RWPE1 (cell line): ENCODE results near the gene GNAT1.
A peak's percentile ranks its signal among the peaks of the same experiment; 100 is the strongest.

Experiments used
- CTCF ChIA-PET: fragments of 350-600 bp; sonication (Branson Sonifier 250); formaldehyde crosslinking; extraction: SDS; loops from one replicate; lab custom pipeline; 2021; lab: Yijun Ruan, JAX
- POLR2A ChIA-PET: fragments of 400-600 bp; formaldehyde crosslinking; extraction: SDS; loops from one replicate; lab custom pipeline; 2020; ENCODE audit warnings: antibody characterized with exemption; ENCODE audit not compliant: low non-redundant PET; lab: Yijun Ruan, JAX
- DNase-seq: peaks from one replicate; pipeline ENCODE4 v3.0.0; 2012; ENCODE audit warnings: low spot score
- H3K27ac ChIP-seq: fragments of 450-650 bp; 2 replicates; pipeline ENCODE4 v1.5.1; 2017
- CTCF ChIP-seq: fragments of 450-650 bp; conservative IDR thresholded peaks from 2 replicates; pipeline ENCODE4 v1.5.1; 2017; ENCODE audit warnings: low read depth, mild to moderate bottlenecking

GNAT1 gene

GRCh38 chr3:50150863-50151686 is 40.3 kb upstream of the GNAT1 start:
- peak overlapping the region; percentile 98 for H3K27ac ChIP-seq
- DNase-seq = peak; percentile 59
- ChIA-PET CTCF (interaction anchor here (1.3 kb wide), 1 partner anchor 24 kb away, joined by 3 read pairs; no protein-coding TSS in a partner anchor), POLR2A (interaction anchor here (0.5 to 0.9 kb wide), 2 partner anchors 39 to 40 kb away, joined by 3 read pairs; no protein-coding TSS in a partner anchor)
- no peak for TF ChIP-seq CTCF

DNA sequence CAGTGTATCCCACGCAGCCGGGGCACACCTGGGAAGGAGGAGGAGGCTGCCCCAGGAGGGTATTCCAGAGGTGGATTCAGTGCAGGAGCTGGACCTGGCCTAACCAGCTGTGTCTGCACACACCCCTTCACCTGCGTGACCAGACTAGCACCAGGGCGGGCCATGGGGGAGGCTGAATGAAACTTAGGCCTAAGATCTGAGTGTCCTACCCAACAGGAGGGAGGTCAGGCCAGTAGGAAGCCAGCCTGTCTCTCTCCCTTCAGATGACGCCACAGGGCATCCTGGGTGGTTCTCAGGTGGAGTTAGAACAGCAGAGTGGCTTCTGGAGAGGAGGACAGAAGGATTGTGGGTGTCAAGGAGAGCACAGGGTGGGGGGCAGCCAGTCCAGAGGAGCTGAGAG is 39.7 kb upstream of the GNAT1 start:
- no peak for TF ChIP-seq CTCF
- H3K27ac ChIP-seq = peak overlapping the region; percentile 98
- no peak for DNase-seq
- ChIA-PET POLR2A (interaction anchor here (0.9 kb wide), 1 partner anchor 38 kb away, joined by 3 read pairs; no protein-coding TSS in a partner anchor), CTCF (interaction anchor here (1.3 kb wide), 1 partner anchor 25 kb away, joined by 3 read pairs; no protein-coding TSS in a partner anchor)

GRCh38 chr3:50153782-50154475 is 37.5 kb upstream of the GNAT1 start:
- POLR2A ChIA-PET = no interaction called here
- DNase-seq = no peak
- H3K27ac ChIP-seq = peak overlapping the region; percentile 99
- CTCF ChIA-PET = interaction anchor here (0.8 kb wide), 1 partner anchor 35 kb away, joined by 3 read pairs; no protein-coding TSS in a partner anchor
- no peak for TF ChIP-seq CTCF

GRCh38 chr3:50154476-50154839 is 37.0 kb upstream of the GNAT1 start:
- POLR2A ChIA-PET = no interaction called here
- H3K27ac ChIP-seq = peak overlapping the region; percentile 99
- TF ChIP-seq CTCF = no peak; the same call in 1 of the 2 replicates
- CTCF ChIA-PET = interaction anchor here (0.8 kb wide), 1 partner anchor 35 kb away, joined by 3 read pairs; no protein-coding TSS in a partner anchor
- DNase-seq = no peak

DNA sequence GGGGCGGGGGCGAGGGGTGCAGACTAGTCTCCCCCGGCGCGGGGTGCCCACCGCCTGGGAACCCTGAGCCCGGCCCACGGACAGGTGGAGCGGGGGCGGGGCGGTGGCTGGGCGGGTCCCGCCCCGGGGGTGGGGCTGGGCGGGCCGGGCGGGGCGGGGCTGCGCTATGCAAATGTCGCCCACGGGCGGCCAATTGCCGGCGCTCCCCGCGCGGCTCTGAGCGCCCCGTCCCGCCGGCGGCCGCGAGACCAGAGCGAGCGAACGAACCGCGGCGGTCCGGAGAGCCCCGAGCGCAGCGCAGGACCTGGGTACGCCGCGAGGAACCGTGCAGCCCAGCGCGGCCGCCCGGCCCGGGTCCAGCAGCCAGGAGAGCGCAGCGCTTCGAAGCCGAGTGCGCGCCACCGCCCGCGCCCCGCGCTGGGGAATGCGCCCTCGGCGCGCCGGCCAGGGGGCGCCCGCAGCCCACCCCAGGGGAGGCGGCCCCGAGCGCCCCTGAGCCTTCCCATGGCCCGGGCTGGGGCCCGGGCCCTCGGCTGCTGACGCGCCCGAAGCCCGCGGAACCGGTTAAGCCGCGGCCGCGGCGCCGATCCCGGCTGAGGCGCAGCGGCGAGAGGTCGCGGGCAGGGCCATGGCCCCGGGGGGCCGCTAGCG is 36.4 kb upstream of the GNAT1 start, which contains the start of gene SEMA3F:
Gene SEMA3F (plus strand): TSS at position 485 of the 651 bp plus-strand sequence. CDS start 4,299 bp downstream, outside the sequence.
- POLR2A ChIA-PET = no interaction called here
- peak within 1 kb of the TSS; percentile 99 for H3K27ac ChIP-seq

More for the DNA sequence above, 36.4 kb upstream of the GNAT1 start, which contains the start of gene SEMA3F:
- peak; percentile 79 for DNase-seq
- CTCF ChIA-PET = interaction anchor here (0.8 kb wide), 1 partner anchor 34 kb away, joined by 3 read pairs; no protein-coding TSS in a partner anchor
- peak; percentile 28 for TF ChIP-seq CTCF
